Hepatocyte (in vitro differentiated cells): ENCODE measurements around the gene BEND6. TPM values are rescaled to one million over a fixed set of nuclear protein-coding genes. Genes with fewer than 3 reads are reported as not detected.
"Not testable (repeated sequence)": the region's sequence is repeated elsewhere in the genome, so short reads cannot be mapped to it uniquely, and the experiment has no call there.

Experiments
- DNase-seq: peaks from one replicate; pipeline ENCODE4 v3.0.0-alpha.2; 2016; ENCODE audit warnings: low spot score
- H2AFZ ChIP-seq: fragments of 200-600 bp; sonication (generic); 2 replicates; pipeline ENCODE4 v1.6.0; 2016; ENCODE audit warnings: antibody characterized with exemption, mild to moderate bottlenecking
- H3K27ac ChIP-seq: fragments of 200-600 bp; sonication (generic); 2 replicates; pipeline ENCODE4 v1.5.1; 2016; ENCODE audit warnings: mild to moderate bottlenecking
- H3K27me3 ChIP-seq: fragments of 200-600 bp; sonication (generic); 2 replicates; pipeline ENCODE4 v1.6.1; 2016
- H3K36me3 ChIP-seq: fragments of 200-600 bp; sonication (generic); replicated peaks from 2 replicates; pipeline ENCODE4 v1.5.1; 2016; ENCODE audit warnings: low read depth; ENCODE audit not compliant: insufficient read depth
- H3K4me1 ChIP-seq: fragments of 200-600 bp; sonication (generic); 2 replicates; pipeline ENCODE4 v1.5.1; 2016; ENCODE audit warnings: mild to moderate bottlenecking, moderate library complexity; ENCODE audit not compliant: insufficient read depth
- H3K4me2 ChIP-seq: fragments of 200-600 bp; sonication (generic); 2 replicates; pipeline ENCODE4 v1.6.0; 2016
- H3K4me3 ChIP-seq: fragments of 200-600 bp; sonication (generic); 2 replicates; pipeline ENCODE4 v1.5.1; 2016; ENCODE audit warnings: mild to moderate bottlenecking
- H3K79me2 ChIP-seq: fragments of 200-600 bp; sonication (generic); 2 replicates; pipeline ENCODE4 v1.6.0; 2017; ENCODE audit warnings: mild to moderate bottlenecking
- H3K9me2 ChIP-seq: fragments of 200-600 bp; sonication (generic); replicated peaks from 2 replicates; pipeline ENCODE4 v1.6.0; 2017; ENCODE audit warnings: mild to moderate bottlenecking; ENCODE audit not compliant: insufficient read depth
- H3K9me3 ChIP-seq: fragments of 200-600 bp; sonication (generic); 2 replicates; pipeline ENCODE4 v1.5.1; 2016; ENCODE audit warnings: low read depth, mild to moderate bottlenecking
- H4K20me1 ChIP-seq: fragments of 200-600 bp; sonication (generic); 2 replicates; pipeline ENCODE4 v1.6.0; 2016; ENCODE audit warnings: mild to moderate bottlenecking; ENCODE audit not compliant: insufficient read depth, poor library complexity, severe bottlenecking
- CTCF ChIP-seq: fragments of 200-600 bp; sonication (generic); IDR thresholded peaks from 2 replicates; pipeline ENCODE4 v1.5.1; 2016; ENCODE audit warnings: antibody characterized with exemption, mild to moderate bottlenecking; ENCODE audit not compliant: poor library complexity
- EZH2 ChIP-seq: fragments of 200-600 bp; sonication (generic); IDR thresholded peaks from 2 replicates; pipeline ENCODE4 v1.6.1; 2016; ENCODE audit warnings: antibody characterized with exemption, mild to moderate bottlenecking, borderline replicate concordance
- EZH2phosphoT487 ChIP-seq: fragments of 200-600 bp; sonication (generic); IDR thresholded peaks from one replicate; pipeline ENCODE4 v1.6.1; 2018; ENCODE audit warnings: antibody characterized with exemption, mild to moderate bottlenecking, low read depth, moderate library complexity; ENCODE audit not compliant: unreplicated experiment, severe bottlenecking
- WGBS: methylation state at CpG from one replicate; pipeline ENCODE4 v1.1.6; 2016; ENCODE audit warnings: low lambda C conversion rate; ENCODE audit errors: missing lambda C conversion rate; 5-methylcytosine and 5-hydroxymethylcytosine counted together
- polyA plus RNA-seq: library from polyadenylated mRNA; unstranded; fragments of >200 nt; fragmentation: Nextera tagmentation; extraction: Ambion mirVana; gene quantifications from 2 replicates; pipeline ENCODE4 v1.2.1, GENCODE V29; 2016
- total RNA-seq: library from RNA; depleted of rRNA; stranded (reverse); fragments of >200 nt; gene quantifications from 2 replicates; pipeline ENCODE4 v1.2.3, GENCODE V29; 2014

Gene BEND6
- total and polyA plus RNA-seq, 2 experiments from 2014 or later = 1.2 to 2.0 TPM

- 94% methylated on average over 2 of the region's 2 CpGs for WGBS
Measured at GRCh38 chr6:57044568-57044967, 89.7 kb downstream of the BEND6 start.

GRCh38 chr6:57046332-57047256 lies 91.7 kb downstream of the BEND6 start, which contains the start of gene KIAA1586:
Gene KIAA1586 (plus strand): TSS chr6:57046693. CDS start chr6:57046756, 63 bp downstream.
- H3K27ac ChIP-seq = peak within 1 kb of the TSS; percentile 57
- peak within 1 kb of the TSS; percentile 79 for H2AFZ ChIP-seq
- DNase-seq = peak; percentile 92
- H3K9me2 ChIP-seq, H3K36me3 ChIP-seq, H3K27me3 ChIP-seq, H3K9me3 ChIP-seq: not testable (repeated sequence)
- peaks cover 21% of the 10 kb centered on the region for H4K20me1 ChIP-seq
- 1% methylated on average over 37 of the region's 78 CpGs for WGBS
- peaks cover 36% of the 10 kb centered on the region for H3K79me2 ChIP-seq
- H3K4me2 ChIP-seq = peak within 1 kb of the TSS; percentile 74
- peaks cover 18% of the 10 kb centered on the region for H3K4me1 ChIP-seq
- peak within 1 kb of the TSS; percentile 41 for H3K4me3 ChIP-seq

More at GRCh38 chr6:57044568-57044967, 89.7 kb downstream of the BEND6 start:
- Histone ChIP-seq H3K9me2 (no peaks in the 10 kb centered on the region), H3K36me3 (no peaks in the 10 kb centered on the region), H3K79me2 (peaks cover 17% of the 10 kb centered on the region), H3K4me2 (no peak overlapping the region), H3K27me3 (no peaks in the 10 kb centered on the region), H2AFZ (no peak overlapping the region), H3K27ac (no peak overlapping the region), H3K4me3 (no peak overlapping the region), H4K20me1 (peaks cover 16% of the 10 kb centered on the region), H3K9me3 (no peaks in the 10 kb centered on the region), H3K4me1 (peaks cover 17% of the 10 kb centered on the region)
- no peak for DNase-seq
- TF ChIP-seq EZH2 = no peak
- TF ChIP-seq CTCF = no peak
- no peak for TF ChIP-seq EZH2phosphoT487

GRCh38 chr6:57047257-57047585 lies 92.3 kb downstream of the BEND6 start:
- H3K4me3 ChIP-seq, DNase-seq, H3K27ac ChIP-seq, H3K4me2 ChIP-seq, H3K27me3 ChIP-seq, H2AFZ ChIP-seq, H3K9me2 ChIP-seq, H3K36me3 ChIP-seq, H3K9me3 ChIP-seq: not testable (repeated sequence)
- WGBS = no CpG with 5 or more reads among the region's 5 CpGs
- H3K79me2 ChIP-seq = peaks cover 41% of the 10 kb centered on the region
- peaks cover 18% of the 10 kb centered on the region for H3K4me1 ChIP-seq
- H4K20me1 ChIP-seq = peaks cover 21% of the 10 kb centered on the region

DNA sequence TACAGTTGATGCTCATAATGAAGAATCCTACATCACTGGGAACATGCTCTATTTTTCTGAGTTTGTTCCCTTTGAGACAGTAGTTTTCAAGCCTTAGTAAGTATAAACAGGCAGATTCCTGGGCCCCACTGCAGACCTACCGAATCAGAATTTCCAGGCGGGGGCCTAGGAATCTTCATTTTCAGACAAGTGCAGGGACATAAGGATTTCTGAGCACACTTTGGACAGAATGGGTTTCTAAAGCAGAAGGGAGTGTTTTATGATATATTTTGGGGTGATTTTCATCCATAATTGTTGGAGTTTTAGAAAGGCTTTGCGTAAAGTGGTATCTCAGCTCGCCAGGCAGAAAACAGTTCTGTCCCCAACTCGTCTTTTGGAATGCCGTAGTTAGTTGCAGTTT lies 93.0 kb downstream of the BEND6 start:
- H3K36me3 ChIP-seq, H2AFZ ChIP-seq, H3K27me3 ChIP-seq, H3K9me3 ChIP-seq, H3K9me2 ChIP-seq, DNase-seq: not testable (repeated sequence)
- Histone ChIP-seq H4K20me1 (peaks cover 21% of the 10 kb centered on the region), H3K79me2 (peaks cover 43% of the 10 kb centered on the region), H3K4me2 (peak overlapping the region; percentile 83), H3K27ac (peak overlapping the region; percentile 1), H3K4me3 (peak overlapping the region; percentile 47), H3K4me1 (peaks cover 18% of the 10 kb centered on the region)
- 73% methylated on average over 6 of the region's 6 CpGs for WGBS

DNA sequence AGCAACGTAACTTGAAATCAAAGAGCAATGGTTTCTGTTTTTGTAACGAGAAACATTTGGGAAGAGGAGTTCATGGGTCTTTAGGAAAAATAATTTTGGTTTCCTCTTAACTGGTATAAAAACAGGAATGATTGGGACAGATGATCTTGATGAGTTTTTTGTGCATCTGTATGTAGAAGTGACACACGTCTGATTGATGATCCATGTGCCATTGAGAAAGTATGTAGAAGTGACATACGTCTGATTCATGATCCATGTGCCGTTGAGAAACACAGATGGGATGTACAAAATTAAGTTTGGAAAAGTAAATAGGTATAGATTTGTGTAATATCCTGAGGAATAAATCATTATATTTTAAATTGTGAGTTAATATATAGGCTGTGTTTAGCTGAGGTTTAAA lies 93.7 kb downstream of the BEND6 start:
- no peak for DNase-seq
- TF ChIP-seq CTCF = no peak
- TF ChIP-seq EZH2phosphoT487 = no peak
- Histone ChIP-seq H3K27ac (peak overlapping the region; percentile 1), H3K9me2 (no peaks in the 10 kb centered on the region), H3K9me3 (no peaks in the 10 kb centered on the region), H3K79me2 (peaks cover 44% of the 10 kb centered on the region), H3K4me1 (peaks cover 18% of the 10 kb centered on the region), H4K20me1 (peaks cover 21% of the 10 kb centered on the region), H3K4me2 (peak overlapping the region; percentile 83), H3K27me3 (no peaks in the 10 kb centered on the region), H2AFZ (no peak overlapping the region), H3K36me3 (no peaks in the 10 kb centered on the region), H3K4me3 (peak overlapping the region; percentile 47)
- WGBS = 74% methylated on average over 5 of the region's 5 CpGs
